Pancreas (tissue), 10 donors: ENCODE measurements around the gene CFAP251. TPM values are rescaled to one million over a fixed set of nuclear protein-coding genes. Genes with fewer than 3 reads are reported as not detected.

Experiments used
- ATAC-seq, 4 donors: fragments of 200-7000 bp; cut with Tn5 transposase; one replicate each; pipeline versions ENCODE4 v1.8.0 to v1.9.1; 2020; ENCODE audit warnings: mild to moderate bottlenecking in 4 of 4, moderate library complexity in 4 of 4
- DNase-seq, 6 donors: peaks; one replicate each; pipeline ENCODE4 v3.0.0-alpha.2; 2020
- FAIRE-seq: peaks from 2 replicates; lab custom pipeline; 2012; peaks lifted over from hg19 to GRCh38; lab: Jason Lieb, UNC
- H3K27ac ChIP-seq, 4 donors: fragments of 200-600 bp; sonication (generic); 1 replicate in 3 of 4; 2 replicates in 1 of 4; pipeline versions ENCODE4 v1.5.0 to v1.8.0; 2020
- H3K27me3 ChIP-seq, 4 donors: fragments of 200-600 bp; one replicate each; pipeline ENCODE4 v1.8.0; 2021
- H3K36me3 ChIP-seq, 3 donors: fragments of 200-600 bp; sonication (generic) in 1 of 3; one replicate each; pipeline versions ENCODE4 v1.5.0 to v1.8.0; 2020 to 2021
- H3K4me1 ChIP-seq, 3 donors: fragments of 200-600 bp; one replicate each; pipeline ENCODE4 v1.8.0; 2021
- H3K4me3 ChIP-seq, 4 donors: fragments of 200-600 bp; sonication (generic) in 2 of 4; one replicate each; pipeline versions ENCODE4 v1.5.0 to v1.8.0; 2020 to 2021
- H3K9me3 ChIP-seq, 4 donors: fragments of 200-600 bp; one replicate each; pipeline ENCODE4 v1.8.0; 2021
- WGBS, 2 donors: extraction: QIAGEN DNeasy Blood & Tissue Kit; methylation state at CpG; one replicate each; pipeline ENCODE4 v1.1.7; 2013; 5-methylcytosine and 5-hydroxymethylcytosine counted together
- intact Hi-C, 3 donors: fragments of 100-400 bp; cut with DNase I; formaldehyde crosslinking; loops; one replicate each; pipeline versions ENCODE4 v1.11.1 to v1.14.2; 2022
- polyA plus RNA-seq, 2 donors: library from polyadenylated mRNA; stranded (reverse); fragments of 200-250 nt; gene quantifications; one replicate each; pipeline ENCODE4 v1.2.3, GENCODE V29; 2013
- total RNA-seq, 6 donors: library from RNA; stranded (reverse); fragmentation: NEBNext Ultra II Directional in 4 of 6; extraction: Animal tissue kit (Norgen Biotek cat#: 25700) in 4 of 6; gene quantifications; one replicate each; pipeline versions ENCODE4 v1.2.1 to v1.2.4, GENCODE V29; 2021 to 2023
- TF ChIP-seq, protein P1 (sequence below), 4 donors: fragments of 200-600 bp; sonication (generic) in 3 of 4; IDR thresholded peaks; one replicate each; pipeline versions ENCODE4 v1.5.0 to v1.8.0; 2021; ENCODE audit warnings: antibody characterized with exemption in 4 of 4
- donor health status: healthy with polysubstance abuse.
- donor health status: DM: no; HTN: no; CAD: no; lungs with moderate emphysema.
- donor health status: DM: no; HTN: no; CAD: no.
- donor health status: control.
- donor health status: control.
- donor health status: Bipolar disorder and iron deficiency.
- donor health status: DM: yes; HTN: yes; CAD: no.
- donor health status: DM: no; HTN: no; CAD: no.
- donor health status: DM: no; HTN: no; CAD: no.
- donor health status: DM: yes; HTN: yes; CAD: no.

Gene CFAP251
- total and polyA plus RNA-seq, 8 donors: 1.7 to 5.9 (median 3.3) TPM

DNA sequence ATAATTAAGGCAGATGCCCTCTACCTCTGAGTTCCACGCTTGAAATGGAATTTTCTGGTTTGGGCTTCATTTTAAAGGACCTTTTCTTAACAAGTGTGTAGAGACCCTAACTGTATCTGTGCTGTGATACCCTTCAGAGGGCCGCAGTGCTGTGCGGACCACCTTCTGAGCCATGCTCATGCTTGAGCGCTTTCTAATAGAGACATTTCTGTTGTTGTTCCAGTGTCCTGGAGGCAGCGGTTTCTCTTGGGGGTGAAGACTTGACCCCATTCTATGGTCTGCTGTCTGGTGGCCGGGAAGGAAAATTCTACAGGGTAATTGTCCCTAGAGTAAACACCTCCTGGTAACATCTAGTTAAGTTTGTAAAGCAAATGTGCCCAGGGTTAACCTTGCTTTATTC, 56.6 kb downstream of the CFAP251 start:
- DNase-seq (no peak), ATAC-seq (no peak), FAIRE-seq (no peak)
- no peak overlapping the region for H3K4me3 ChIP-seq
- no peaks in the 10 kb centered on the region for H3K27me3 ChIP-seq
- H3K36me3 ChIP-seq: no peaks in the 10 kb centered on the region
- no peaks in the 10 kb centered on the region for H3K4me1 ChIP-seq
- H3K27ac ChIP-seq: no peak overlapping the region
- TF ChIP-seq, protein P1, sequence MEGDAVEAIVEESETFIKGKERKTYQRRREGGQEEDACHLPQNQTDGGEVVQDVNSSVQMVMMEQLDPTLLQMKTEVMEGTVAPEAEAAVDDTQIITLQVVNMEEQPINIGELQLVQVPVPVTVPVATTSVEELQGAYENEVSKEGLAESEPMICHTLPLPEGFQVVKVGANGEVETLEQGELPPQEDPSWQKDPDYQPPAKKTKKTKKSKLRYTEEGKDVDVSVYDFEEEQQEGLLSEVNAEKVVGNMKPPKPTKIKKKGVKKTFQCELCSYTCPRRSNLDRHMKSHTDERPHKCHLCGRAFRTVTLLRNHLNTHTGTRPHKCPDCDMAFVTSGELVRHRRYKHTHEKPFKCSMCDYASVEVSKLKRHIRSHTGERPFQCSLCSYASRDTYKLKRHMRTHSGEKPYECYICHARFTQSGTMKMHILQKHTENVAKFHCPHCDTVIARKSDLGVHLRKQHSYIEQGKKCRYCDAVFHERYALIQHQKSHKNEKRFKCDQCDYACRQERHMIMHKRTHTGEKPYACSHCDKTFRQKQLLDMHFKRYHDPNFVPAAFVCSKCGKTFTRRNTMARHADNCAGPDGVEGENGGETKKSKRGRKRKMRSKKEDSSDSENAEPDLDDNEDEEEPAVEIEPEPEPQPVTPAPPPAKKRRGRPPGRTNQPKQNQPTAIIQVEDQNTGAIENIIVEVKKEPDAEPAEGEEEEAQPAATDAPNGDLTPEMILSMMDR (IDR thresholded peaks at IDR 0.05): no peak
- no peaks in the 10 kb centered on the region for H3K9me3 ChIP-seq
- WGBS, 2 donors: 89 to 92% methylated on average over 6 of the region's 6 CpGs
- intact Hi-C loops: no loop called here

DNA sequence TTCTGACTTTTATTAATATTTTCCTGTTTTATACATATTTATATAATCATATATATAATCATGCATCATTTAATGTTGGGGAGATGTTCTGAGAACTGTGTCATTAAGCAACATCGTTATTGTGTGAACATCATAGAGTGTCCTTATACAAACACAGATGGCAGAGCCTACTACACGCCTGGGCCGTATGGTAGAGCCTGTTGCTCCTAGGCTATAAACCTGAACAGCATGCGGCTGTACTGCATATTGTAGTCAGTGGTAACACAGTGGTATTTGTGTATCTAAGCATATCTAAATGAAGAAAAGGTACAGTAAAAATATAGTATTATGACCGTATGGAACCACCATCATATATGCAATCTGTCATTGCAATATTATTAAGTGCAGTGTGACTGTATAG, 58.6 kb downstream of the CFAP251 start:
- DNase-seq (no peak), FAIRE-seq (no peak), ATAC-seq (no peak)
- no peak overlapping the region for H3K4me3 ChIP-seq
- no peaks in the 10 kb centered on the region for H3K4me1 ChIP-seq
- H3K9me3 ChIP-seq: no peaks in the 10 kb centered on the region
- no peaks in the 10 kb centered on the region for H3K36me3 ChIP-seq
- no peaks in the 10 kb centered on the region for H3K27me3 ChIP-seq
- intact Hi-C loops: no loop called here
- TF ChIP-seq, protein P1 (IDR thresholded peaks at IDR 0.05): no peak
- WGBS, 2 donors: 80 to 92% methylated on average over 5 of the region's 5 CpGs
- no peak overlapping the region for H3K27ac ChIP-seq

DNA sequence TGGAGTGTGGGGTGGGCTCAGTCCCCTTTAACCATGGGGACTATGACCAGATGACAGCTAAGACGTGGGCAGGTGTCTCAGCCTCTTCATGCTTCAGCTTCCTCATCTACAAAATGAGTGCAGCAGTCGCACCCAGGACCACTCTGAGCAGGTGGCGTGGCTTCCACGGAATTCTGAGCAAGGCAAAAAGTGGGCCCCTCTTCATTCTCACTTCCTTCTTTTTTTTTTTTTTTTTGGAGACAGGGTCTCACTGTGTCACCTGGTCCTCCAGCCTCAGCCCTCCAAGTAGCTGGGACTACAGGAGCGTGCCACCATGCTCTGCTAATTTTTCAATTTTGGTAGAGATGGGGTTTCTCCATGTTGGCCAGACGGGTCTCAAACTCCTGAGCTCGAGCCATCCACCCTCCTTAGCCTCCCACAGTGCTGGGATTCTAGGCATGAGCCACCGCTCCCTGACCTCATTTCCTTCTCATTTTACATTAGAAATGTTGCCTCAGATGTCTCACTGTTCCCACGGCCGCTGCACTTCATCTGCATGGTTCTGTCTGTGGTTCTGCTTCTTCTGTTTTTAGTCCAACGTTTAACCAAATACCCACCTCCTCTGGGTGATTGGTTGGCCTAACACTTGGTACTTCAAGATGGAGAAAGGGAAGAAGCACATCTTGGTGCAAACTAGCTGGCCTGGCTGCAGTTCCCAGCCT, 61.9 kb downstream of the CFAP251 start:
- ATAC-seq (peak in 2 of 4 donors; percentile 23 to 46), FAIRE-seq (no peak), DNase-seq (no peak)
- Histone ChIP-seq H3K27me3 (no peaks in the 10 kb centered on the region), H3K27ac (no peak overlapping the region), H3K36me3 (no peaks in the 10 kb centered on the region), H3K4me1 (no peaks in the 10 kb centered on the region), H3K9me3 (no peaks in the 10 kb centered on the region), H3K4me3 (no peak overlapping the region)
- 73 to 78% methylated on average over 11 of the region's 11 CpGs for whole genome bisulfite sequencing, 2 donors
- TF ChIP-seq, protein P1 (IDR thresholded peaks at IDR 0.05): no peak
- intact Hi-C loops: no loop called here

DNA sequence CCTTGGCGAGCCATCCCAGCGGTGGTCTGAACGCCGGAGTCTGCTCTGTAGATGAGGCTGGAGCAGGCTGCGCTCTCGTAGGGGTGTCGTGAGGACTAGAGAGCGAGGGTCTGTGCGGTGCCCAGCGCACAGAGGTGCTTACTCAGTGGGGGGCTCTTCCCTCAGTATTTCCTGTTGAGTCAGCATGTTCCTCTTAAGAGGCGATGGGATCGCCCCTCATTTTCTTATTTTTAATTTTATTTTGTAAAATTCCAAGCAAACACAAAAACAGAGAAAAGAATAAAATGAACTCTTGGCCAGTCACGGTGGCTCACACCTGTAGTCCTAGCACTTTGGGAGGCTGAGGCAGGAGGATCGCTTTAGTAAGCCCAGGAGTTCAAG, 62.5 kb downstream of the CFAP251 start:
- TF ChIP-seq, protein P1 (IDR thresholded peaks at IDR 0.05): no peak
- WGBS, 2 donors: 84 to 90% methylated on average over 14 of the region's 14 CpGs
- H3K4me1 ChIP-seq: no peaks in the 10 kb centered on the region
- H3K27ac ChIP-seq: no peak overlapping the region
- ATAC-seq (no peak), FAIRE-seq (no peak), DNase-seq (no peak)
- H3K36me3 ChIP-seq: no peaks in the 10 kb centered on the region
- no peaks in the 10 kb centered on the region for H3K27me3 ChIP-seq
- intact Hi-C loops: no loop called here
- H3K4me3 ChIP-seq: no peak overlapping the region
- no peaks in the 10 kb centered on the region for H3K9me3 ChIP-seq

DNA sequence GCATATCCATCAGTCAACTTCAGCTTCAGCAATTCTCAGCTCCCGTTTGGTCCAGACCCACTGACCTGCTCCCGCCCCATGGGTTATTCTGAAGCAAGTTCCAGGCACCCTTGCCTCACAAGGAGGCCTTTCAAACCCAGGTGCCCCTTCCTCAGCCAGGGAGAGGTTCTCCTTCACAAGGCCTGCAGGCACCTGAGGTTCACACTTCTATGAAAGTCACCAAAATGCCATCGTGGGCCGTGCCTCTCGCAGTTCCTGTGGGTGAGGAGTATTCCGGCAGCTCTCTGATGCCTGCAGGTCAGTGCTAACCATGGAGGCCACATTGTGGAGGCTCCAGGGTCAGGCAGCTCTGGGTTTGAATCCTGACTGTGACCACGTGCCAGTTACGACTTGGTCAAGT, 63.1 kb downstream of the CFAP251 start:
- intact Hi-C loops: no loop called here
- H3K27ac ChIP-seq: no peak overlapping the region
- no peak for FAIRE-seq

More for the DNA sequence above, 63.1 kb downstream of the CFAP251 start:
- TF ChIP-seq, protein P1 (IDR thresholded peaks at IDR 0.05): no peak
- Histone ChIP-seq H3K27me3 (no peaks in the 10 kb centered on the region), H3K4me1 (no peaks in the 10 kb centered on the region), H3K36me3 (no peaks in the 10 kb centered on the region), H3K4me3 (no peak overlapping the region), H3K9me3 (no peaks in the 10 kb centered on the region)
- DNase-seq: no peak
- WGBS, 2 donors: 68 to 82% methylated on average over 8 of the region's 8 CpGs
- no peak for ATAC-seq
